PC-9 (cell line): ENCODE measurements around the gene PARM1.

Source experiments
- EZH2 ChIP-seq: fragments of 200-600 bp; sonication (generic); IDR thresholded peaks from 2 replicates; pipeline ENCODE4 v1.8.0; 2017; ENCODE audit warnings: antibody characterized with exemption, low read depth
- TF ChIP-seq, protein P1 (sequence below): fragments of 200-600 bp; sonication (generic); conservative IDR thresholded peaks from 2 replicates; pipeline ENCODE4 v1.6.1; 2017; ENCODE audit warnings: mixed run types, antibody characterized with exemption, mild to moderate bottlenecking, moderate library complexity

DNA sequence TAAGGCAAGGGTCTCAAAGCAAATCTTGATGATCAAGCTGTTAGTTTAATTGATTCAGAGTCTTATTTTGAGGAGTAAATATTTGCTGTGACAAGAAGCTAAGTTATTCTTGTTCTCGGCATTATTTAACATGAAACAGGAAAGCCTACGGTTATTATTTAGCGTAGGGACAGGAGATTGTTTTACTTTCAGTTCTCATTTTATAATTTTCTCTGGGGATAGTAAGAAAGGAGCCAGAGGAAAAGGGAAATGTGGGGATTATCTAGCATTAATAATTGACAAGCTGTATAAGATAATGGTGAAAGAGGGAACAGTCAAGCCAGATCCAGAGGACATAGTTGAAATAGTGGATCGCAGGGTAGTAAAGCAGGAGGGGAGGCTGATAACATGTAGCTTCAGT lies 39.7 kb upstream of the PARM1 start:
- TF ChIP-seq, protein P1, sequence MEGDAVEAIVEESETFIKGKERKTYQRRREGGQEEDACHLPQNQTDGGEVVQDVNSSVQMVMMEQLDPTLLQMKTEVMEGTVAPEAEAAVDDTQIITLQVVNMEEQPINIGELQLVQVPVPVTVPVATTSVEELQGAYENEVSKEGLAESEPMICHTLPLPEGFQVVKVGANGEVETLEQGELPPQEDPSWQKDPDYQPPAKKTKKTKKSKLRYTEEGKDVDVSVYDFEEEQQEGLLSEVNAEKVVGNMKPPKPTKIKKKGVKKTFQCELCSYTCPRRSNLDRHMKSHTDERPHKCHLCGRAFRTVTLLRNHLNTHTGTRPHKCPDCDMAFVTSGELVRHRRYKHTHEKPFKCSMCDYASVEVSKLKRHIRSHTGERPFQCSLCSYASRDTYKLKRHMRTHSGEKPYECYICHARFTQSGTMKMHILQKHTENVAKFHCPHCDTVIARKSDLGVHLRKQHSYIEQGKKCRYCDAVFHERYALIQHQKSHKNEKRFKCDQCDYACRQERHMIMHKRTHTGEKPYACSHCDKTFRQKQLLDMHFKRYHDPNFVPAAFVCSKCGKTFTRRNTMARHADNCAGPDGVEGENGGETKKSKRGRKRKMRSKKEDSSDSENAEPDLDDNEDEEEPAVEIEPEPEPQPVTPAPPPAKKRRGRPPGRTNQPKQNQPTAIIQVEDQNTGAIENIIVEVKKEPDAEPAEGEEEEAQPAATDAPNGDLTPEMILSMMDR: no peak
- no peak for TF ChIP-seq EZH2
